BJ (cell line): Measurements from ENCODE around the gene ASB7. TPM values are rescaled to one million over a fixed set of nuclear protein-coding genes. Genes with fewer than 3 reads are reported as not detected.

ENCODE experiments used
- CTCF ChIA-PET: fragments of 350-600 bp; formaldehyde crosslinking; extraction: SDS; loops from one replicate; lab custom pipeline; 2021; ENCODE audit warnings: antibody characterized with exemption, inconsistent platforms; lab: Yijun Ruan, JAX
- POLR2A ChIA-PET: fragments of 300-600 bp; sonication (Branson Sonifier 250); formaldehyde crosslinking; extraction: SDS; loops from one replicate; lab custom pipeline; 2021; ENCODE audit warnings: antibody characterized with exemption; lab: Charles Lee
- DNase-seq: peaks from one replicate; pipeline ENCODE4 v3.0.0-alpha.2; 2011; ENCODE audit warnings: low read depth
- H3K27me3 ChIP-seq: 2 replicates; pipeline ENCODE4 v1.6.0; 2011; ENCODE audit warnings: low read length; ENCODE audit not compliant: control insufficient read depth, insufficient read depth
- H3K36me3 ChIP-seq: 2 replicates; pipeline ENCODE4 v1.5.1; 2011; ENCODE audit warnings: low read length; ENCODE audit not compliant: control insufficient read depth, insufficient read depth
- H3K4me3 ChIP-seq: 2 replicates; pipeline ENCODE4 v1.5.1; 2011; ENCODE audit warnings: low read depth, mild to moderate bottlenecking, control low read depth, low read length
- CTCF ChIP-seq: IDR thresholded peaks from 2 replicates; pipeline ENCODE4 v1.5.1; 2011; ENCODE audit warnings: low read depth, mild to moderate bottlenecking, control low read depth, inconsistent platforms, low read length, moderate library complexity; ENCODE audit not compliant: insufficient read depth
- polyA plus RNA-seq: library from polyadenylated mRNA; depleted of rRNA; stranded (reverse); fragments of >200 nt; gene quantifications from 2 replicates; pipeline ENCODE4 v1.2.3, GENCODE V29; 2011

The ASB7 gene
- polyA plus RNA-seq, 1 experiment, result 11.2 TPM

DNA sequence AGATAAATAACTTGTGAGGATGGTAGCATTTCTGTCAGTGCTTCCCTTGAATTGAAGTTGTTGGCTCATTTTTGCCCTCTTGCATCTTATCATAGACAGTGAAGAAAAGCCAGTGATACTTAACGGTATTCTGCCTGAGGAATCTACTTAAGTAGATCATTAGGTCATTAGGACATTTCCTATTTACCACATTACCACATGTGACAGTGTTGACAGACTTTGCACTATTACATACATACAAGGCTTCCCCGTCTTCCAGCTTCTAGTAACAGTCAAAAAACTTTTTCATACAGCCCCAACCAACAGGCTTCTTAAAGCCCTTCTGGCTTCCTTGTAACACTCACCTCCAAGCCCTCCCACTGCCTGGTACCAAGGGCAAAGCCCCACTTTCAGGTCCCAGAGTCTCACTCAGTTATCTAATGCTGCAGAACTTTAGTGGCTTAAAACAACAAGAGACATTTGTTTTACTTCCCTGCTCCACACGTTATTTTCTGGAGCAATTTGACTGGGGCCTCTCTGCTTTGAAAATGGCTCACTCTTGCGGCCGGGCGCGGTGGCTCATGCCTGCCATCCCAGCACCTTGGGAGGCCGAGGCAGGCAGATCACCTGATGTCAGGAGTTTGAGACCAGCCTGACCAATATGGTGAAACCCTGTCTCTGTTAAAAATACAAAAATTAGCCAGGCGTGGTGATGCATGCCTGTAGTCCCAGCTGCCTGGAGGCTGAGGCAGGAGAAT lies 40.0 kb downstream of the ASB7 start:
- POLR2A ChIA-PET, result no interaction called here
- CTCF ChIA-PET, result no interaction called here
- no peak for DNase-seq
- H3K27me3 ChIP-seq, result no peaks in the 10 kb centered on the region
- H3K36me3 ChIP-seq, result no peaks in the 10 kb centered on the region; the same call in 1 of the 2 replicates
- no peak overlapping the region for H3K4me3 ChIP-seq
- no peak for TF ChIP-seq CTCF

GRCh38 chr15:100642950-100643338 lies 40.6 kb downstream of the ASB7 start:
- no peak for TF ChIP-seq CTCF
- CTCF ChIA-PET, result interaction anchor here (0.8 kb wide), 1 partner anchor 360 kb away, joined by 3 read pairs; no protein-coding TSS in a partner anchor
- H3K36me3 ChIP-seq, result no peaks in the 10 kb centered on the region; the same call in 1 of the 2 replicates
- POLR2A ChIA-PET, result no interaction called here
- DNase-seq, result no peak
- H3K27me3 ChIP-seq, result no peaks in the 10 kb centered on the region
- no peak overlapping the region for H3K4me3 ChIP-seq

- ChIA-PET POLR2A (no interaction called here), CTCF (interaction anchor here (2.2 kb wide), 1 partner anchor 272 kb away, joined by 7 read pairs; the partner anchor contains the start of gene LRRK1)
- DNase-seq, result no peak
- no peak for TF ChIP-seq CTCF
- Histone ChIP-seq H3K4me3 (no peak overlapping the region), H3K36me3 (no peaks in the 10 kb centered on the region; the same call in 1 of the 2 replicates), H3K27me3 (no peaks in the 10 kb centered on the region)
These were observed 43.3 kb downstream of the ASB7 start for GRCh38 chr15:100645671-100646070.

DNA sequence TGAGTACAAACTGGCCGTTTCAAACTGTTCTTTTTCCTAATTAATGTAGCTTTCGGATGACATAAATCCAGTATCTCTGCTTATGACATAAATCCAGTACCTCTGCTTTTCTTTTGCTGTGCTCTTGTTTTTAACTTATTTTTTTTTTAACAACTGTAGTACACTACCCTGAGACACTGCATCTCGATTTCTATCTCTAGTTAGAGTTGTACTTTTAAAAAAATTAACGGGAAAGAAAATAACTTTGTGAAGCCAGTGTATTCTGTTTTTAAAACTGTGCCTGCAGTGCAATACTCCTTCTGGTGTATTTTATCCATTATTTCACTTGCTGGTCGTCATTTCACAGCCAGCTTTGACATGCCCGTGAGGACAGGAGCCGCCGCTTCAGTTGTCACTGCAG lies 46.6 kb downstream of the ASB7 start:
- H3K27me3 ChIP-seq, result no peaks in the 10 kb centered on the region
- TF ChIP-seq CTCF, result no peak
- H3K4me3 ChIP-seq, result no peak overlapping the region
- H3K36me3 ChIP-seq, result no peaks in the 10 kb centered on the region; the same call in 1 of the 2 replicates
- ChIA-PET POLR2A (no interaction called here), CTCF (interaction anchor here (1.5 kb wide), 1 partner anchor 14 kb away, joined by 3 read pairs; no protein-coding TSS in a partner anchor)
- no peak for DNase-seq

DNA sequence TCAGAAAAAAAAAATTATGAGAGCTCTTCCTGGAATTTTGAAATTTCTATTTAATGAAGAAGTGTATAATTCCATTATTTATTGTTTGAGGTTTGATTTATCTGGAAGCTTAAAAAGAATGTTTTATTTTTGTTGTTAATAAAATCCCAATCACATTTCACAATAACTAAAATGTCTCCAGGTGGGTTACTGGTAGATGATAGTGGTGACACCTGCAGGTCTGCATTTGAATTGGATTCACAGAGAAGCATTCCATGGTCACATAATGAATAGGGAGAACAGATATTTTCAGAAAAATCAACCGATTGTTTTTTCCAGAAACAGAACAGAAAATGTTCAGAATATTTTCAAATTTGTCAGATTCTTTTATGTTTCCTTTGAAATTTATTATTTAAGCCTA lies 48.3 kb downstream of the ASB7 start:
- H3K27me3 ChIP-seq, result no peaks in the 10 kb centered on the region
- no peak for DNase-seq
- CTCF ChIA-PET, result interaction anchor here (1.0 to 1.2 kb wide), 3 partner anchors 23 to 199 kb away, joined by 3 read pairs; no protein-coding TSS in a partner anchor
- no peak overlapping the region for H3K4me3 ChIP-seq
- no peak for TF ChIP-seq CTCF
- POLR2A ChIA-PET, result no interaction called here
- no peaks in the 10 kb centered on the region for H3K36me3 ChIP-seq
